BE2C (cell line): ENCODE results near the gene RNASE9.

ENCODE experiments used
- DNase-seq: peaks from one replicate; pipeline ENCODE4 v3.0.0-alpha.2; 2020
- H3K27me3 ChIP-seq: fragments of 250-450 bp; sonication (Bioruptor Pico); 2 replicates; pipeline ENCODE4 v1.5.1; 2020; ENCODE audit warnings: mild to moderate bottlenecking
- H3K36me3 ChIP-seq: fragments of 250-450 bp; sonication (Bioruptor Pico); 2 replicates; pipeline ENCODE4 v1.5.1; 2020; ENCODE audit warnings: mild to moderate bottlenecking
- H3K4me1 ChIP-seq: fragments of 250-450 bp; sonication (Bioruptor Pico); 2 replicates; pipeline ENCODE4 v1.5.1; 2020
- H3K4me3 ChIP-seq: 2 replicates; pipeline ENCODE4 v1.5.1; 2011; ENCODE audit warnings: low read depth, low read length
- H3K9me3 ChIP-seq: fragments of 250-450 bp; sonication (Bioruptor Pico); 2 replicates; pipeline ENCODE4 v1.5.1; 2020
- CTCF ChIP-seq: IDR thresholded peaks from 2 replicates; pipeline ENCODE4 v1.5.1; 2012; ENCODE audit warnings: mild to moderate bottlenecking, low read depth, low read length

Gene RNASE9

GRCh38 chr14:20553024-20553423, 7.8 kb downstream of the RNASE9 start:
- DNase-seq: no peak
- Histone ChIP-seq H3K4me3 (no peak overlapping the region), H3K36me3 (no peaks in the 10 kb centered on the region), H3K27me3 (peaks cover 14% of the 10 kb centered on the region), H3K9me3 (no peaks in the 10 kb centered on the region), H3K4me1 (no peaks in the 10 kb centered on the region)
- no peak for TF ChIP-seq CTCF

GRCh38 chr14:20551606-20552005, 9.2 kb downstream of the RNASE9 start:
- Histone ChIP-seq H3K4me3 (no peak overlapping the region), H3K4me1 (no peaks in the 10 kb centered on the region), H3K9me3 (no peaks in the 10 kb centered on the region), H3K36me3 (no peaks in the 10 kb centered on the region), H3K27me3 (peaks cover 18% of the 10 kb centered on the region)
- no peak for DNase-seq
- no peak for TF ChIP-seq CTCF

GRCh38 chr14:20550926-20551325, 9.9 kb downstream of the RNASE9 start:
- peaks cover 13% of the 10 kb centered on the region; the same call in 1 of the 2 replicates for H3K27me3 ChIP-seq
- H3K4me1 ChIP-seq: no peaks in the 10 kb centered on the region
- DNase-seq: no peak
- H3K36me3 ChIP-seq: no peaks in the 10 kb centered on the region
- H3K9me3 ChIP-seq: no peaks in the 10 kb centered on the region
- TF ChIP-seq CTCF: no peak
- no peak overlapping the region for H3K4me3 ChIP-seq

- DNase-seq: no peak
- peaks cover 17% of the 10 kb centered on the region; the same call in 1 of the 2 replicates for H3K27me3 ChIP-seq
- TF ChIP-seq CTCF: no peak
These were observed 12.3 kb downstream of the RNASE9 start for GRCh38 chr14:20548414-20549158.

GRCh38 chr14:20546877-20547276, 14.0 kb downstream of the RNASE9 start:
- DNase-seq: no peak
- Histone ChIP-seq H3K36me3 (no peaks in the 10 kb centered on the region), H3K4me1 (no peaks in the 10 kb centered on the region), H3K9me3 (no peaks in the 10 kb centered on the region), H3K27me3 (peaks cover 17% of the 10 kb centered on the region; the same call in 1 of the 2 replicates), H3K4me3 (no peak overlapping the region)
- no peak for TF ChIP-seq CTCF

More at GRCh38 chr14:20548414-20549158, 12.3 kb downstream of the RNASE9 start:
- Histone ChIP-seq H3K4me3 (no peak overlapping the region), H3K9me3 (no peaks in the 10 kb centered on the region), H3K36me3 (no peaks in the 10 kb centered on the region), H3K4me1 (no peaks in the 10 kb centered on the region)

- H3K4me1 ChIP-seq: peaks cover 9% of the 10 kb centered on the region; the same call in 1 of the 2 replicates
- no peaks in the 10 kb centered on the region for H3K36me3 ChIP-seq
- DNase-seq: peak; percentile 36
- H3K9me3 ChIP-seq: no peaks in the 10 kb centered on the region; the same call in 1 of the 2 replicates
- TF ChIP-seq CTCF: no peak
- peaks cover 4% of the 10 kb centered on the region for H3K27me3 ChIP-seq
- H3K4me3 ChIP-seq: no peak overlapping the region
These were observed 20.9 kb downstream of the RNASE9 start for GRCh38 chr14:20539906-20540305.
